Mesendoderm (in vitro differentiated cells): ENCODE data around the gene MYL6.
"Not testable (repeated sequence)": the region's sequence is repeated elsewhere in the genome, so short reads cannot be mapped to it uniquely, and the experiment has no call there.

Experiments
- DNase-seq: peaks from one replicate; pipeline ENCODE4 v3.0.0; 2013
- H2AK5ac ChIP-seq: 2 replicates; pipeline ENCODE4 v1.6.1; 2013; ENCODE audit warnings: low read length, inconsistent platforms
- H2BK120ac ChIP-seq: 2 replicates; pipeline ENCODE4 v1.6.1; 2013; ENCODE audit warnings: low read depth, mild to moderate bottlenecking, low read length, moderate library complexity, mixed read lengths
- H2BK15ac ChIP-seq: replicated peaks from 2 replicates; pipeline ENCODE4 v1.6.1; 2013; ENCODE audit warnings: low read depth, mild to moderate bottlenecking, moderate library complexity
- H2BK5ac ChIP-seq: 2 replicates; pipeline ENCODE4 v1.6.1; 2013; ENCODE audit warnings: low read length, inconsistent platforms
- H3K18ac ChIP-seq: 2 replicates; pipeline ENCODE4 v1.6.1; 2013; ENCODE audit warnings: mild to moderate bottlenecking, low read length, mixed read lengths
- H3K23ac ChIP-seq: one replicate; pipeline ENCODE4 v1.6.1; 2013; ENCODE audit warnings: low read length
- H3K27ac ChIP-seq: 2 replicates; pipeline ENCODE4 v1.5.1; 2013; ENCODE audit warnings: low read depth, mild to moderate bottlenecking, inconsistent platforms, low read length, moderate library complexity
- H3K27me3 ChIP-seq: 2 replicates; pipeline ENCODE4 v1.6.1; 2013; ENCODE audit warnings: low read length, control low read depth, mild to moderate bottlenecking, inconsistent platforms; ENCODE audit not compliant: insufficient read depth, poor library complexity
- H3K36me3 ChIP-seq: 2 replicates; pipeline ENCODE4 v1.6.1; 2013; ENCODE audit warnings: low read length, inconsistent platforms; ENCODE audit not compliant: control insufficient read depth, insufficient read depth
- H3K4ac ChIP-seq: one replicate; pipeline ENCODE4 v1.6.1; 2013; ENCODE audit warnings: low read depth, mild to moderate bottlenecking, low read length, moderate library complexity
- H3K4me1 ChIP-seq: 2 replicates; pipeline ENCODE4 v1.6.1; 2013; ENCODE audit warnings: low read depth, low read length, inconsistent platforms; ENCODE audit not compliant: control insufficient read depth
- H3K4me2 ChIP-seq: 2 replicates; pipeline ENCODE4 v1.6.1; 2013; ENCODE audit warnings: low read length
- H3K4me3 ChIP-seq: 2 replicates; pipeline ENCODE4 v1.5.1; 2013; ENCODE audit warnings: mild to moderate bottlenecking, low read length
- H3K56ac ChIP-seq: one replicate; pipeline ENCODE4 v1.6.1; 2013; ENCODE audit warnings: low read length
- H3K79me1 ChIP-seq: 2 replicates; pipeline ENCODE4 v1.6.1; 2013; ENCODE audit warnings: low read length, inconsistent platforms
- H3K79me2 ChIP-seq: 2 replicates; pipeline ENCODE4 v1.6.1; 2013; ENCODE audit warnings: mild to moderate bottlenecking, low read length; ENCODE audit not compliant: control insufficient read depth, insufficient read depth
- H3K9ac ChIP-seq: 2 replicates; pipeline ENCODE4 v1.6.1; 2013; ENCODE audit warnings: low read length, inconsistent platforms
- H4K5ac ChIP-seq: one replicate; pipeline ENCODE4 v1.6.1; 2013; ENCODE audit warnings: low read length
- H4K8ac ChIP-seq: one replicate; pipeline ENCODE4 v1.6.1; 2013; ENCODE audit warnings: low read depth, mild to moderate bottlenecking, control low read depth, low read length, moderate library complexity
- WGBS: extraction: QIAGEN DNeasy Blood & Tissue Kit; methylation state at CpG from one replicate; pipeline ENCODE4 v1.1.7; 2013; ENCODE audit warnings: low lambda C conversion rate, missing lambda C conversion rate; ENCODE audit not compliant: insufficient coverage; ENCODE audit errors: extremely low coverage; 5-methylcytosine and 5-hydroxymethylcytosine counted together

MYL6 gene

DNA sequence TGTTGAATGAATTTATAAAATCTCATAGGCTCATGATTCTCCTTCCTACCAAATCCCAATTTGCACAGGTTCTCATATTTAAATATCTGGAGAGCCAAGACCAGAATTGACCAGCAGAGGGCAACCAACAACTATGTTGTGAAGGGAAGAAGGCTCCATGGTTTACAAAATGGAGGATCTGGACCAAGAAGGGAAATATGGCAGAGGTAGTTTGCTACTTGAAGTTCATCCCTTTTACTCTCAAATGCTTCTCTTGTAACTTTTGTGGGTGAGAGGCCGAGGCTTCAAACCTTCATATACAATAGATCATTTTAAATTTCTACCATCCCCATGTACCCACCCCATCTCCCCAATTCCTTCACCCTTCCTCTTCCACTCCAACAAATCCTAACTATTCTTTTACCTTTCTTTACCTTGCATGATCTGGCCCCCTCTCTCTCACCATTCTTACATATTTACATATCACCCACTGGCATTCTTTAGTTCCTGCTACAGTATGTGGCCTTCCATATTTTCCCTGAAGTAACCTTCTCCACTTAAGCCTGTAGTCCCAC is 34.9 kb downstream of the MYL6 start:
- no peak overlapping the region for H2BK120ac ChIP-seq
- no peaks in the 10 kb centered on the region for H3K4me1 ChIP-seq
- H3K27ac ChIP-seq, result no peak overlapping the region
- no peak overlapping the region for H2BK15ac ChIP-seq
- H3K4ac ChIP-seq, result no peak overlapping the region
- H3K4me3 ChIP-seq, result no peak overlapping the region
- H3K79me2 ChIP-seq, result peaks cover 8% of the 10 kb centered on the region
- H3K23ac ChIP-seq, result no peak overlapping the region
- H3K79me1 ChIP-seq, result no peaks in the 10 kb centered on the region
- H3K4me2 ChIP-seq, result no peak overlapping the region
- H3K36me3 ChIP-seq, result no peaks in the 10 kb centered on the region
- no peak overlapping the region for H3K9ac ChIP-seq
- H4K8ac ChIP-seq, result no peak overlapping the region
- no CpG with 5 or more reads among the region's 1 CpG for WGBS
- H3K18ac ChIP-seq, result no peak overlapping the region
- no peak overlapping the region for H2AK5ac ChIP-seq
- peak; percentile 88 for DNase-seq
- peak overlapping the region; percentile 60 for H4K5ac ChIP-seq
- no peak overlapping the region for H2BK5ac ChIP-seq
- no peaks in the 10 kb centered on the region for H3K27me3 ChIP-seq
- H3K56ac ChIP-seq, result peak overlapping the region; percentile 53

DNA sequence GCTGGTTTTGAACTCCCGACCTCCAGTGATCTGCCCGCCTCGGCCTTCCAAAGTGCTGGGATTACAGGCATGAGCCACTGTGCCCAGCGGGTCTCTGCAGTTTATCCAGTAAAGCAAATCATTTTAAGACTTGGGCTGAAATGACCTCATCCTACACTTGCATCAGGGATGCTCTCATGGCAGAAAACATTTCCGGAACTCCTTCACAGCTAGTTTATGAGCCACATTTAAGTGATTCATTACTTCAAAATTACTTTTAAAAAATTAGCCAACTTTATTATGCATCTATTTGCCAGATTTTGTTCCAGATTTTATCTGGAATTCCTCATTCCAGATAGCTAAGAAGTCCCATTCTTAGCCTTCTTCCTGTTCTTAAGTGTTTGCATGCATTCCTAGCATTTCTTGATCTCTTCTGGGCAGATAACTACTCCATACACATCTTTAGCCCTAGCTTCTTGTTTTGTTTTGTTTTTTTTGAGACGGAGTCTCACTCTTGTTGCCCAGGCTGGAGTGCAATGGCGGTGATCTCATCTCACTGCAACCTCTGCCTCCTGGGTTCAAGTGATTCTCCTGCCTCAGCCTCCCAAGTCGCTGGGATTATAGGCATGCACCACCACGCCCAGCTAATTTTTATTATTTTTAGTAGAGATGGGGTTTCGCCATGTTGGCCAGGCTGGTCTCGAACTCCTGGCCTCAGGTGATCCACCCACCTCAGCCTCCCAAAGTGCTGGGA is 38.8 kb downstream of the MYL6 start:
- H3K27ac ChIP-seq, H2BK15ac ChIP-seq: not testable (repeated sequence)

GRCh38 chr12:56197921-56198635 is 39.9 kb downstream of the MYL6 start:
- Histone ChIP-seq H3K23ac (no peak overlapping the region), H3K18ac (no peak overlapping the region), H3K27me3 (no peaks in the 10 kb centered on the region), H3K79me1 (no peaks in the 10 kb centered on the region), H2BK120ac (no peak overlapping the region), H3K79me2 (no peaks in the 10 kb centered on the region), H3K36me3 (no peaks in the 10 kb centered on the region), H4K5ac (no peak overlapping the region), H3K4me3 (no peak overlapping the region), H2BK5ac (no peak overlapping the region), H3K9ac (no peak overlapping the region), H3K27ac (no peak overlapping the region), H2BK15ac (no peak overlapping the region), H3K4me1 (no peaks in the 10 kb centered on the region), H2AK5ac (no peak overlapping the region), H3K56ac (peak overlapping the region; percentile 22), H3K4me2 (no peak overlapping the region), H3K4ac (no peak overlapping the region), H4K8ac (no peak overlapping the region)
- no CpG with 5 or more reads among the region's 9 CpGs for WGBS
- DNase-seq, result no peak

More for the DNA sequence above, 38.8 kb downstream of the MYL6 start:
- H3K4me1 ChIP-seq, H3K18ac ChIP-seq, H4K8ac ChIP-seq, H3K4ac ChIP-seq, H3K79me2 ChIP-seq, H3K23ac ChIP-seq, H2AK5ac ChIP-seq, H2BK120ac ChIP-seq, H2BK5ac ChIP-seq, H3K9ac ChIP-seq, H4K5ac ChIP-seq, H3K4me2 ChIP-seq, H3K79me1 ChIP-seq, H3K36me3 ChIP-seq, H3K27me3 ChIP-seq, H3K4me3 ChIP-seq: not testable (repeated sequence)
- peak; percentile 88 for DNase-seq
- peak overlapping the region; percentile 15 for H3K56ac ChIP-seq
- WGBS, result no CpG with 5 or more reads among the region's 11 CpGs

- H3K4me1 ChIP-seq, result no peaks in the 10 kb centered on the region
- peak; percentile 89 for DNase-seq
- H2AK5ac ChIP-seq, result no peak overlapping the region
- no peaks in the 10 kb centered on the region for H3K79me2 ChIP-seq
- WGBS, result no CpG with 5 or more reads among the region's 1 CpG
- no peak overlapping the region for H3K18ac ChIP-seq
- no peaks in the 10 kb centered on the region for H3K27me3 ChIP-seq
- no peak overlapping the region for H3K4ac ChIP-seq
- H4K8ac ChIP-seq, result no peak overlapping the region
- no peak overlapping the region for H3K4me2 ChIP-seq
- no peak overlapping the region for H2BK120ac ChIP-seq
- no peaks in the 10 kb centered on the region for H3K36me3 ChIP-seq
- H3K4me3 ChIP-seq, result no peak overlapping the region
- H2BK15ac ChIP-seq, result no peak overlapping the region
- H3K56ac ChIP-seq, result no peak overlapping the region
- no peak overlapping the region for H3K27ac ChIP-seq
- no peak overlapping the region for H2BK5ac ChIP-seq
- no peak overlapping the region for H4K5ac ChIP-seq
- H3K23ac ChIP-seq, result no peak overlapping the region
- H3K79me1 ChIP-seq, result no peaks in the 10 kb centered on the region
- no peak overlapping the region for H3K9ac ChIP-seq
These were observed 40.7 kb downstream of the MYL6 start for GRCh38 chr12:56198836-56199235.

GRCh38 chr12:56202366-56202765 is 44.2 kb downstream of the MYL6 start:
- Histone ChIP-seq H3K27me3 (no peaks in the 10 kb centered on the region), H3K23ac (no peak overlapping the region), H2BK120ac (no peak overlapping the region), H3K4ac (no peak overlapping the region), H3K4me3 (no peak overlapping the region), H3K79me1 (no peaks in the 10 kb centered on the region), H4K5ac (no peak overlapping the region), H3K56ac (no peak overlapping the region), H2AK5ac (no peak overlapping the region), H3K4me2 (no peak overlapping the region), H4K8ac (no peak overlapping the region), H3K9ac (no peak overlapping the region), H2BK5ac (no peak overlapping the region), H2BK15ac (no peak overlapping the region), H3K27ac (no peak overlapping the region), H3K79me2 (no peaks in the 10 kb centered on the region), H3K18ac (no peak overlapping the region), H3K36me3 (peaks cover 11% of the 10 kb centered on the region), H3K4me1 (no peaks in the 10 kb centered on the region)
- no peak for DNase-seq
- no CpG with 5 or more reads among the region's 1 CpG for WGBS
